SK-N-SH (cell line): ENCODE data around the gene UBL7. TPM values are rescaled to one million over a fixed set of nuclear protein-coding genes. Genes with fewer than 3 reads are reported as not detected.

Experiments
- polyA plus RNA-seq, 3 experiments: library from polyadenylated mRNA; depleted of rRNA; stranded (reverse); fragments of >200 nt; gene quantifications; 2 replicates each; pipeline ENCODE4 v1.2.3, GENCODE V29; 2012
- small RNA-seq, 7 experiments: library from RNA; depleted of rRNA; stranded (forward); fragments of <200 nt; gene quantifications; one replicate each; pipeline ENCODE3, GENCODE V24; 2012

The UBL7 gene
- polyA plus RNA-seq, 1 of the 3 experiments (the other 2 are of a cell fraction) = 81.1 TPM

Small RNA genes lying within 50 kb of the gene (small RNA-seq; reads per million reads assigned to genes)
- gene MIR6881 = 0 reads per million in 7 experiments
- 0 reads per million in 7 experiments for gene RF00591

Other genes with a start within 250 kb of the UBL7 start
- 3.3 and 4.0 TPM in 2 replicates for gene CCDC33, start 224.8 kb downstream of the UBL7 start, polyA plus RNA-seq (2012; rRNA removed)
- 0.08 TPM in 1 of 2 replicates, not detected in the other for gene CYP11A1, start 93.5 kb downstream of the UBL7 start, polyA plus RNA-seq (2012; rRNA removed)
- gene SEMA7A, start 27.2 kb downstream of the UBL7 start, polyA plus RNA-seq (2012; rRNA removed) = 0.80 and 1.3 TPM in 2 replicates
- 3.0 and 3.7 TPM in 2 replicates for gene ARID3B, start 80.1 kb upstream of the UBL7 start, polyA plus RNA-seq (2012; rRNA removed)
- 67.7 and 72.4 TPM in 2 replicates for gene CLK3, start 154.7 kb upstream of the UBL7 start, polyA plus RNA-seq (2012; rRNA removed)
- gene EDC3, start 234.9 kb upstream of the UBL7 start, polyA plus RNA-seq (2012; rRNA removed) = 34.9 and 44.5 TPM in 2 replicates